HepG2 (cell line): ENCODE results near the gene MAN2A2. TPM values are rescaled to one million over a fixed set of nuclear protein-coding genes. Genes with fewer than 3 reads are reported as not detected.

ENCODE experiments used
- AHDC1 ChIP-seq: sonication (generic); formaldehyde crosslinking; IDR thresholded peaks from 2 replicates; pipeline ENCODE4 v1.5.1; 2020; ENCODE audit warnings: mild to moderate bottlenecking, missing genetic modification reagents, borderline replicate concordance
- BCL3 ChIP-seq: sonication (generic); formaldehyde crosslinking; IDR thresholded peaks from 2 replicates; pipeline ENCODE4 v1.5.1; 2020; ENCODE audit warnings: mild to moderate bottlenecking, missing genetic modification reagents, moderate library complexity
- HMGA1 ChIP-seq: sonication (generic); formaldehyde crosslinking; conservative IDR thresholded peaks from 2 replicates; pipeline ENCODE4 v1.4.0; 2020; ENCODE audit warnings: missing genetic modification reagents
- HNF1B ChIP-seq: sonication (generic); formaldehyde crosslinking; IDR thresholded peaks from 2 replicates; pipeline ENCODE4 v1.5.1; 2020; ENCODE audit warnings: mild to moderate bottlenecking, moderate library complexity, missing genetic modification reagents
- HOXA7 ChIP-seq: sonication (generic); formaldehyde crosslinking; IDR thresholded peaks from 2 replicates; pipeline ENCODE4 v1.8.1; 2022; ENCODE audit warnings: mild to moderate bottlenecking, missing genetic modification reagents, moderate library complexity
- NBN ChIP-seq: fragments of 450-650 bp; conservative IDR thresholded peaks from 2 replicates; pipeline ENCODE4 v1.6.1; 2017
- THYN1 ChIP-seq: sonication (generic); formaldehyde crosslinking; IDR thresholded peaks from 2 replicates; pipeline ENCODE4 v1.8.1; 2023; ENCODE audit warnings: low read depth, mild to moderate bottlenecking, moderate library complexity, missing genetic modification reagents, borderline replicate concordance
- ZBTB4 ChIP-seq: sonication (generic); formaldehyde crosslinking; IDR thresholded peaks from 2 replicates; pipeline ENCODE4 v1.4.0; 2020; ENCODE audit warnings: missing genetic modification reagents, mild to moderate bottlenecking, borderline replicate concordance
- ZNF383 ChIP-seq: sonication (generic); formaldehyde crosslinking; IDR thresholded peaks from 2 replicates; pipeline ENCODE4 v1.4.0; 2020; ENCODE audit warnings: missing genetic modification reagents, mild to moderate bottlenecking, borderline replicate concordance
- ZNF501 ChIP-seq: sonication (generic); formaldehyde crosslinking; IDR thresholded peaks from 2 replicates; pipeline ENCODE4 v1.5.1; 2020; ENCODE audit warnings: mild to moderate bottlenecking, moderate library complexity, missing genetic modification reagents
- ZNF543 ChIP-seq: sonication (generic); formaldehyde crosslinking; IDR thresholded peaks from 2 replicates; pipeline ENCODE4 v1.4.0; 2020; ENCODE audit warnings: mild to moderate bottlenecking, missing genetic modification reagents
- ZNF580 ChIP-seq: IDR thresholded peaks from 2 replicates; pipeline ENCODE4 v1.6.1; 2016; ENCODE audit warnings: low read depth, borderline replicate concordance
- ZNF652 ChIP-seq: IDR thresholded peaks from 2 replicates; pipeline ENCODE4 v1.6.1; 2016; ENCODE audit warnings: low read depth, borderline replicate concordance
- ZNF709 ChIP-seq: sonication (generic); formaldehyde crosslinking; IDR thresholded peaks from 2 replicates; pipeline ENCODE4 v1.5.0; 2020; ENCODE audit warnings: mild to moderate bottlenecking, missing genetic modification reagents
- ZNF850 ChIP-seq: sonication (generic); formaldehyde crosslinking; conservative IDR thresholded peaks from 2 replicates; pipeline ENCODE4 v1.9.0; 2021; ENCODE audit warnings: mild to moderate bottlenecking, missing genetic modification reagents
- ZSCAN31 ChIP-seq: sonication (generic); formaldehyde crosslinking; IDR thresholded peaks from 2 replicates; pipeline ENCODE4 v1.5.0; 2020; ENCODE audit warnings: low read depth, mild to moderate bottlenecking, missing genetic modification reagents
- polyA plus RNA-seq, 8 experiments: library from polyadenylated mRNA; depleted of rRNA in 3 of 8; stranded (reverse) in 7 of 8; unstranded in 1 of 8; fragments of >200 nt; fragmentation: Illumina TruSeq in 4 of 8; extraction: Trizol in 4 of 8; gene quantifications; 2 replicates each; pipeline versions ENCODE4 v1.2.1 to v1.2.3, GENCODE V29; 2011 to 2016; ENCODE audit warnings: low read depth in 4 of 8, missing spikeins in 1 of 8, mixed read lengths in 1 of 8; ENCODE audit not compliant: insufficient read depth in 1 of 8
- total RNA-seq, 5 experiments: library from RNA; depleted of rRNA; stranded (reverse); fragments of >200 nt; fragmentation: Illumina TruSeq; extraction: Trizol; gene quantifications; 2 replicates each; pipeline ENCODE4 v1.2.3, GENCODE V29; 2016; ENCODE audit warnings: low read depth in 1 of 5

Gene MAN2A2
- total and polyA plus RNA-seq, 2 of the 13 experiments (the other 11 are each of a cell fraction or from before 2014, with no cell fraction given), result 17.5 to 51.5 TPM

- TF ChIP-seq HNF1B (CRISPR knock-in tag), result 0 out of 2 replicates have a peak, but pooled peaks have one; percentile 63
- peak; percentile 34; the same call in 1 of the 2 replicates for TF ChIP-seq ZNF580 (CRISPR knock-in tag)
- TF ChIP-seq HOXA7 (CRISPR knock-in tag), result no peak
- no peak for TF ChIP-seq ZBTB4 (CRISPR knock-in tag)
- TF ChIP-seq NBN, result no peak
- no peak for TF ChIP-seq HMGA1 (CRISPR knock-in tag)
- TF ChIP-seq ZNF709, result peak; percentile 27; the same call in 1 of the 2 replicates
- TF ChIP-seq AHDC1 (CRISPR knock-in tag), result no peak
- TF ChIP-seq ZSCAN31 (CRISPR knock-in tag), result peak; percentile 73; the same call in 1 of the 2 replicates
- peak; percentile 37 for TF ChIP-seq BCL3 (CRISPR knock-in tag)
- no peak for TF ChIP-seq ZNF501 (CRISPR knock-in tag)
- TF ChIP-seq ZNF850, result no peak
- TF ChIP-seq ZNF543, result 0 out of 2 replicates have a peak, but pooled peaks have one; percentile 17
- TF ChIP-seq THYN1 (CRISPR knock-in tag), result no peak
- no peak for TF ChIP-seq ZNF383 (CRISPR knock-in tag)
- no peak for TF ChIP-seq ZNF652 (CRISPR knock-in tag)
These were observed 32.0 kb downstream of the MAN2A2 start, which contains the start of gene UNC45A (continued) for GRCh38 chr15:90934949-90935751.
